GM12875 (cell line): Measurements from ENCODE around the gene EPC2.

Experiments
- H3K4me3 ChIP-seq: one replicate; pipeline ENCODE4 v1.5.1; 2011; ENCODE audit warnings: low read depth, low read length, control low read depth
- CTCF ChIP-seq: IDR thresholded peaks from 2 replicates; pipeline ENCODE4 v1.5.1; 2011; ENCODE audit warnings: low read depth, mild to moderate bottlenecking, control low read depth, inconsistent platforms, low read length, moderate library complexity, borderline replicate concordance; ENCODE audit not compliant: insufficient read depth

EPC2 gene

GRCh38 chr2:148794558-148794957, 150.0 kb downstream of the EPC2 start:
- no peak for TF ChIP-seq CTCF
- H3K4me3 ChIP-seq: no peak overlapping the region

GRCh38 chr2:148796735-148797512, 152.4 kb downstream of the EPC2 start:
- no peak overlapping the region for H3K4me3 ChIP-seq
- TF ChIP-seq CTCF: no peak

- TF ChIP-seq CTCF: no peak
- H3K4me3 ChIP-seq: no peak overlapping the region
Measured at GRCh38 chr2:148802448-148803220, 158.1 kb downstream of the EPC2 start.

- TF ChIP-seq CTCF: no peak
- H3K4me3 ChIP-seq: no peak overlapping the region
Measured at GRCh38 chr2:148810081-148810480, 165.5 kb downstream of the EPC2 start.

- no peak overlapping the region for H3K4me3 ChIP-seq
- no peak for TF ChIP-seq CTCF
Measured at GRCh38 chr2:148812306-148812705, 167.8 kb downstream of the EPC2 start.

GRCh38 chr2:148813603-148814065, 169.1 kb downstream of the EPC2 start:
- TF ChIP-seq CTCF: peak; percentile 85
- H3K4me3 ChIP-seq: no peak overlapping the region

- no peak overlapping the region for H3K4me3 ChIP-seq
- no peak for TF ChIP-seq CTCF
Measured at GRCh38 chr2:148814143-148814859, 169.8 kb downstream of the EPC2 start.
